OCI-LY1 (cell line): ENCODE results near the gene ERCC1.
A peak's percentile ranks its signal among the peaks of the same experiment; 100 is the strongest.

Source experiments
- H2AFZ ChIP-seq: fragments of 200-600 bp; sonication (generic), shearing (Covaris generic); 2 replicates; pipeline ENCODE4 v1.6.0; 2014; ENCODE audit warnings: antibody characterized with exemption, mild to moderate bottlenecking, low read length
- H3F3A ChIP-seq: fragments of 200-600 bp; sonication (generic), shearing (Covaris generic); 2 replicates; pipeline ENCODE4 v1.6.0; 2014; ENCODE audit warnings: mild to moderate bottlenecking, antibody characterized with exemption, low read length, moderate library complexity; ENCODE audit not compliant: insufficient read depth
- H3K27ac ChIP-seq: fragments of 200-600 bp; sonication (generic); 2 replicates; pipeline ENCODE4 v1.5.1; 2014; ENCODE audit warnings: low read length, mixed run types, mild to moderate bottlenecking, low read depth; ENCODE audit not compliant: poor library complexity, severe bottlenecking
- H3K27me3 ChIP-seq: fragments of 200-600 bp; sonication (generic); 2 replicates; pipeline ENCODE4 v1.6.0; 2014; ENCODE audit warnings: antibody characterized with exemption, mild to moderate bottlenecking, low read length, moderate library complexity; ENCODE audit not compliant: insufficient read depth
- H3K36me3 ChIP-seq: fragments of 200-600 bp; sonication (generic); 2 replicates; pipeline ENCODE4 v1.6.1; 2014; ENCODE audit warnings: mild to moderate bottlenecking, antibody characterized with exemption, low read length, moderate library complexity, mixed read lengths; ENCODE audit not compliant: insufficient read depth
- H3K4me1 ChIP-seq: fragments of 200-600 bp; sonication (generic); 2 replicates; pipeline ENCODE4 v1.5.1; 2014; ENCODE audit warnings: mild to moderate bottlenecking, low read length, moderate library complexity; ENCODE audit not compliant: insufficient read depth, severe bottlenecking
- H3K4me2 ChIP-seq: fragments of 200-600 bp; sonication (generic), shearing (Covaris generic); 2 replicates; pipeline ENCODE4 v1.6.1; 2014; ENCODE audit warnings: low read length
- H3K4me3 ChIP-seq: fragments of 200-600 bp; sonication (generic); 2 replicates; pipeline ENCODE4 v1.5.1; 2014; ENCODE audit warnings: low read length, low read depth, mild to moderate bottlenecking, mixed read lengths; ENCODE audit not compliant: poor library complexity, severe bottlenecking
- H3K79me2 ChIP-seq: fragments of 200-600 bp; shearing (Covaris generic); 2 replicates; pipeline ENCODE4 v1.6.1; 2016; ENCODE audit warnings: mixed run types, low read length, mixed read lengths; ENCODE audit not compliant: insufficient read depth
- H3K9ac ChIP-seq: fragments of 200-600 bp; sonication (generic), shearing (Covaris generic); 2 replicates; pipeline ENCODE4 v1.6.1; 2014; ENCODE audit warnings: mild to moderate bottlenecking, low read length, mixed read lengths
- H3K9me2 ChIP-seq: fragments of 200-600 bp; sonication (generic), shearing (Covaris generic); 2 replicates; pipeline ENCODE4 v1.6.1; 2014; ENCODE audit warnings: low read depth, mild to moderate bottlenecking, low read length, mixed read lengths
- H3K9me3 ChIP-seq: fragments of 200-600 bp; shearing (Covaris generic); 2 replicates; pipeline ENCODE4 v1.6.1; 2014; ENCODE audit warnings: low read length, mixed read lengths
- H4K20me1 ChIP-seq: fragments of 200-600 bp; sonication (generic), shearing (Covaris generic); 2 replicates; pipeline ENCODE4 v1.6.0; 2016; ENCODE audit warnings: mild to moderate bottlenecking, low read length; ENCODE audit not compliant: insufficient read depth
- EZH2 ChIP-seq: fragments of 200-600 bp; sonication (generic), shearing (Covaris generic); IDR thresholded peaks from 2 replicates; pipeline ENCODE4 v1.8.0; 2017; ENCODE audit warnings: borderline replicate concordance, mixed run types, mild to moderate bottlenecking, antibody characterized with exemption, low read length, moderate library complexity, mixed read lengths
- TF ChIP-seq, protein P1 (sequence below): fragments of 200-600 bp; sonication (generic), shearing (Covaris generic); IDR thresholded peaks from 2 replicates; pipeline ENCODE4 v1.5.1; 2017; ENCODE audit warnings: mild to moderate bottlenecking, antibody characterized with exemption, low read length, moderate library complexity, mixed read lengths

ERCC1 gene

GRCh38 chr19:45469945-45470761 is 46.4 kb upstream of the ERCC1 start:
- TF ChIP-seq, protein P1, sequence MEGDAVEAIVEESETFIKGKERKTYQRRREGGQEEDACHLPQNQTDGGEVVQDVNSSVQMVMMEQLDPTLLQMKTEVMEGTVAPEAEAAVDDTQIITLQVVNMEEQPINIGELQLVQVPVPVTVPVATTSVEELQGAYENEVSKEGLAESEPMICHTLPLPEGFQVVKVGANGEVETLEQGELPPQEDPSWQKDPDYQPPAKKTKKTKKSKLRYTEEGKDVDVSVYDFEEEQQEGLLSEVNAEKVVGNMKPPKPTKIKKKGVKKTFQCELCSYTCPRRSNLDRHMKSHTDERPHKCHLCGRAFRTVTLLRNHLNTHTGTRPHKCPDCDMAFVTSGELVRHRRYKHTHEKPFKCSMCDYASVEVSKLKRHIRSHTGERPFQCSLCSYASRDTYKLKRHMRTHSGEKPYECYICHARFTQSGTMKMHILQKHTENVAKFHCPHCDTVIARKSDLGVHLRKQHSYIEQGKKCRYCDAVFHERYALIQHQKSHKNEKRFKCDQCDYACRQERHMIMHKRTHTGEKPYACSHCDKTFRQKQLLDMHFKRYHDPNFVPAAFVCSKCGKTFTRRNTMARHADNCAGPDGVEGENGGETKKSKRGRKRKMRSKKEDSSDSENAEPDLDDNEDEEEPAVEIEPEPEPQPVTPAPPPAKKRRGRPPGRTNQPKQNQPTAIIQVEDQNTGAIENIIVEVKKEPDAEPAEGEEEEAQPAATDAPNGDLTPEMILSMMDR: no peak
- TF ChIP-seq EZH2: no peak
- H3K4me3 ChIP-seq: peak overlapping the region; percentile 74
- H3K9ac ChIP-seq: peak overlapping the region; percentile 74; the same call in 1 of the 2 replicates
- H3K4me2 ChIP-seq: peak overlapping the region; percentile 96
- H3K9me3 ChIP-seq: no peaks in the 10 kb centered on the region
- no peaks in the 10 kb centered on the region for H4K20me1 ChIP-seq
- H3K79me2 ChIP-seq: no peaks in the 10 kb centered on the region
- no peaks in the 10 kb centered on the region for H3F3A ChIP-seq
- H2AFZ ChIP-seq: no peak overlapping the region
- H3K36me3 ChIP-seq: no peaks in the 10 kb centered on the region
- peaks cover 8% of the 10 kb centered on the region for H3K27me3 ChIP-seq
- H3K27ac ChIP-seq: no peak overlapping the region
- peaks cover 27% of the 10 kb centered on the region for H3K4me1 ChIP-seq
- no peaks in the 10 kb centered on the region for H3K9me2 ChIP-seq

- no peak overlapping the region for H2AFZ ChIP-seq
- H3K4me3 ChIP-seq: peak overlapping the region; percentile 74
- H3K27me3 ChIP-seq: peaks cover 7% of the 10 kb centered on the region
- H3K9ac ChIP-seq: peak overlapping the region; percentile 74
- H4K20me1 ChIP-seq: no peaks in the 10 kb centered on the region
- no peaks in the 10 kb centered on the region for H3K79me2 ChIP-seq
- peaks cover 27% of the 10 kb centered on the region for H3K4me1 ChIP-seq
- H3K4me2 ChIP-seq: peak overlapping the region; percentile 96
- peak overlapping the region; percentile 81 for H3K27ac ChIP-seq
- H3K9me3 ChIP-seq: no peaks in the 10 kb centered on the region
- no peaks in the 10 kb centered on the region for H3K9me2 ChIP-seq
- no peaks in the 10 kb centered on the region for H3K36me3 ChIP-seq
- no peaks in the 10 kb centered on the region for H3F3A ChIP-seq
- TF ChIP-seq, protein P1: no peak
- no peak for TF ChIP-seq EZH2
These were observed 45.6 kb upstream of the ERCC1 start for GRCh38 chr19:45469132-45469944.

DNA sequence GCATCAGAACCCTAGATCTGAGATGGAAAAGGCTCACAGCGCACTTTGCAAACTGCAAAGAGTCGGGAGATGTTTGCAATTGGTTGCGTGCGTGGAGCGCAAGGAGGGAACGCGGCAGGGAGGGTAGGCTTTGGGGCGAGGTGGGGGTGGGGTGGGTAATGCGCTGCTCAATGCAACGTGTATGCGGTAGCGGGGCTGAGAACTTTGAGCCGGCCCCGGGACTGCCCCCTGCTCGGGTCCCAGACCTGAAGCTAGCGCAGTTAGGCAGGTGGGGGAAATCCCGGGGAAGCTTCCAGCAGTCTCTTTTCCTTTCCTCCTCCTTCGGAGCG is 45.0 kb upstream of the ERCC1 start:
- no peak overlapping the region for H2AFZ ChIP-seq

More for the DNA sequence above, 45.0 kb upstream of the ERCC1 start:
- Histone ChIP-seq H3K27me3 (peaks cover 9% of the 10 kb centered on the region), H3K27ac (peak overlapping the region; percentile 19), H3K4me1 (peaks cover 27% of the 10 kb centered on the region), H4K20me1 (no peaks in the 10 kb centered on the region), H3K79me2 (no peaks in the 10 kb centered on the region), H3K36me3 (no peaks in the 10 kb centered on the region), H3F3A (no peaks in the 10 kb centered on the region), H3K9me2 (no peaks in the 10 kb centered on the region), H3K4me2 (peak overlapping the region; percentile 96), H3K9ac (peak overlapping the region; percentile 56), H3K4me3 (peak overlapping the region; percentile 74), H3K9me3 (no peaks in the 10 kb centered on the region)
- TF ChIP-seq, protein P1: no peak
- TF ChIP-seq EZH2: no peak
